A673 (cell line): ENCODE measurements around the gene MFSD2A. TPM values are rescaled to one million over a fixed set of nuclear protein-coding genes. Genes with fewer than 3 reads are reported as not detected.
"Not testable (repeated sequence)": the region's sequence is repeated elsewhere in the genome, so short reads cannot be mapped to it uniquely, and the experiment has no call there.

Experiments used
- BruUV-seq: library from RNA; stranded (reverse); fragments of 400-500 nt; replicated peaks from 2 replicates; lab custom pipeline; 2021; lab: Mats Ljungman, UMichigan
- CTCF ChIA-PET: fragments of 300-600 bp; sonication (Branson Sonifier 250); formaldehyde crosslinking; loops from one replicate; lab custom pipeline; 2022; ENCODE audit warnings: antibody characterized with exemption; lab: Charles Lee
- POLR2A ChIA-PET: fragments of 300-600 bp; sonication (Branson Sonifier 250); formaldehyde crosslinking; loops from one replicate; lab custom pipeline; 2022; ENCODE audit warnings: antibody characterized with exemption; ENCODE audit not compliant: low non-redundant PET; lab: Charles Lee
- DNase-seq: peaks from one replicate; pipeline ENCODE4 v3.0.0-alpha.2; 2015; ENCODE audit warnings: low spot score
- H3K27ac ChIP-seq: fragments of 200-600 bp; sonication (generic); 2 replicates; pipeline ENCODE4 v1.5.1; 2016; ENCODE audit warnings: mixed run types, low read depth, mild to moderate bottlenecking, mixed read lengths, antibody characterized with exemption, low read length; ENCODE audit not compliant: poor library complexity, severe bottlenecking
- H3K27me3 ChIP-seq: fragments of 200-600 bp; sonication (generic); replicated peaks from 2 replicates; pipeline ENCODE4 v1.6.1; 2017; ENCODE audit warnings: mixed run types, low read depth, mild to moderate bottlenecking, mixed read lengths, antibody characterized with exemption, low read length; ENCODE audit not compliant: insufficient read depth, poor library complexity
- H3K36me3 ChIP-seq: fragments of 200-600 bp; sonication (generic); 2 replicates; pipeline ENCODE4 v1.6.1; 2016; ENCODE audit warnings: mixed run types, mild to moderate bottlenecking, mixed read lengths, antibody characterized with exemption, low read length; ENCODE audit not compliant: insufficient read depth, poor library complexity, severe bottlenecking
- H3K4me1 ChIP-seq: fragments of 200-600 bp; sonication (generic); 2 replicates; pipeline ENCODE4 v1.6.1; 2017; ENCODE audit warnings: mixed run types, mild to moderate bottlenecking, mixed read lengths, antibody characterized with exemption, low read length; ENCODE audit not compliant: insufficient read depth, poor library complexity, severe bottlenecking
- H3K4me3 ChIP-seq: fragments of 200-600 bp; sonication (generic); 2 replicates; pipeline ENCODE4 v1.5.1; 2016; ENCODE audit warnings: low read depth, mixed run types, mild to moderate bottlenecking, mixed read lengths, low read length; ENCODE audit not compliant: poor library complexity, severe bottlenecking
- H3K9me3 ChIP-seq: fragments of 200-600 bp; sonication (generic); 2 replicates; pipeline ENCODE4 v1.6.1; 2016; ENCODE audit warnings: mixed run types, low read depth, mild to moderate bottlenecking, mixed read lengths, antibody characterized with exemption, low read length; ENCODE audit not compliant: poor library complexity, severe bottlenecking
- EZH2 ChIP-seq: fragments of 200-600 bp; sonication (generic); IDR thresholded peaks from 2 replicates; pipeline ENCODE4 v1.6.1; 2017; ENCODE audit warnings: borderline replicate concordance, low read depth, mild to moderate bottlenecking, mixed read lengths, antibody characterized with exemption, low read length; ENCODE audit not compliant: poor library complexity, severe bottlenecking
- intact Hi-C: fragments of 100-400 bp; cut with micrococcal nuclease; formaldehyde crosslinking; loops from one replicate; pipeline ENCODE4 v1.10.0; 2022; ENCODE audit not compliant: unreplicated experiment
- total RNA-seq: library from RNA; stranded (reverse); gene quantifications from 2 replicates; pipeline ENCODE4 v1.2.3, GENCODE V29; 2021
- TF ChIP-seq, protein P1 (sequence below): fragments of 300-800, 200-600 bp; sonication (generic); conservative IDR thresholded peaks from 2 replicates; pipeline ENCODE4 v1.5.1; 2017; ENCODE audit warnings: low read depth, mild to moderate bottlenecking, antibody characterized with exemption, low read length, moderate library complexity, mixed read lengths

MFSD2A gene
- total RNA-seq, 1 experiment from 2014 or later: 7.4 TPM

DNA sequence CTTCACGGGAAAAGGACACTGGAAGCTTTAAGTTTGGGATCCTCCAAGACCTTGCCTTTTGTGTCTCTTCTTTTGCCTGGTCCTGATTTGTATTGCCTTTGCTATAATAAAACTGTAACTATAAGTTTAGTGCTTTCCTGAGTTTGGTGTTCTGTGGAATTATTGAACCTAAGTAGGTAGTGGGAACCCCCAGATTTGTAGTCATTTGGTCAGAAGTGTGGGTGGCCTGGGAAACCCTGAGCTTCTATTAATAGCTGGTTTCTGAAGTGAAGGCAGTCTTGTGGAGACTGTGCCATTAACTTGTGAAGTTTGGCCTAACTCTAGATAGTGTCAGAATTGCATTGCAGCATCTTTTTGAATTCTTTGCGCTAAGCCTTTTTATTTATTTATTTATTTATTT, 46.4 kb upstream of the MFSD2A start:
- Histone ChIP-seq H3K4me1 (no peaks in the 10 kb centered on the region), H3K4me3 (no peak overlapping the region), H3K27me3 (no peaks in the 10 kb centered on the region), H3K27ac (no peak overlapping the region), H3K36me3 (no peaks in the 10 kb centered on the region), H3K9me3 (peaks cover 6% of the 10 kb centered on the region)
- CTCF ChIA-PET: no interaction called here
- intact Hi-C loops: no loop called here
- POLR2A ChIA-PET: no interaction called here
- TF ChIP-seq EZH2: no peak
- TF ChIP-seq, protein P1, sequence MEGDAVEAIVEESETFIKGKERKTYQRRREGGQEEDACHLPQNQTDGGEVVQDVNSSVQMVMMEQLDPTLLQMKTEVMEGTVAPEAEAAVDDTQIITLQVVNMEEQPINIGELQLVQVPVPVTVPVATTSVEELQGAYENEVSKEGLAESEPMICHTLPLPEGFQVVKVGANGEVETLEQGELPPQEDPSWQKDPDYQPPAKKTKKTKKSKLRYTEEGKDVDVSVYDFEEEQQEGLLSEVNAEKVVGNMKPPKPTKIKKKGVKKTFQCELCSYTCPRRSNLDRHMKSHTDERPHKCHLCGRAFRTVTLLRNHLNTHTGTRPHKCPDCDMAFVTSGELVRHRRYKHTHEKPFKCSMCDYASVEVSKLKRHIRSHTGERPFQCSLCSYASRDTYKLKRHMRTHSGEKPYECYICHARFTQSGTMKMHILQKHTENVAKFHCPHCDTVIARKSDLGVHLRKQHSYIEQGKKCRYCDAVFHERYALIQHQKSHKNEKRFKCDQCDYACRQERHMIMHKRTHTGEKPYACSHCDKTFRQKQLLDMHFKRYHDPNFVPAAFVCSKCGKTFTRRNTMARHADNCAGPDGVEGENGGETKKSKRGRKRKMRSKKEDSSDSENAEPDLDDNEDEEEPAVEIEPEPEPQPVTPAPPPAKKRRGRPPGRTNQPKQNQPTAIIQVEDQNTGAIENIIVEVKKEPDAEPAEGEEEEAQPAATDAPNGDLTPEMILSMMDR: no peak
- no peak for DNase-seq
- no TSS peak for BruUV-seq

GRCh38 chr1:39910263-39910662, 44.7 kb upstream of the MFSD2A start:
- no peaks in the 10 kb centered on the region for H3K27me3 ChIP-seq
- no peaks in the 10 kb centered on the region for H3K36me3 ChIP-seq
- POLR2A ChIA-PET: interaction anchor here (0.5 to 0.6 kb wide), 2 partner anchors 8 to 9 kb away, joined by 3 read pairs; no protein-coding TSS in a partner anchor
- intact Hi-C loops: no loop called here
- TF ChIP-seq EZH2: no peak
- TF ChIP-seq, protein P1: no peak
- BruUV-seq: no TSS peak
- no peak for DNase-seq
- H3K27ac ChIP-seq: no peak overlapping the region
- H3K9me3 ChIP-seq: peaks cover 6% of the 10 kb centered on the region
- H3K4me1 ChIP-seq: no peaks in the 10 kb centered on the region
- no peak overlapping the region for H3K4me3 ChIP-seq
- CTCF ChIA-PET: no interaction called here

DNA sequence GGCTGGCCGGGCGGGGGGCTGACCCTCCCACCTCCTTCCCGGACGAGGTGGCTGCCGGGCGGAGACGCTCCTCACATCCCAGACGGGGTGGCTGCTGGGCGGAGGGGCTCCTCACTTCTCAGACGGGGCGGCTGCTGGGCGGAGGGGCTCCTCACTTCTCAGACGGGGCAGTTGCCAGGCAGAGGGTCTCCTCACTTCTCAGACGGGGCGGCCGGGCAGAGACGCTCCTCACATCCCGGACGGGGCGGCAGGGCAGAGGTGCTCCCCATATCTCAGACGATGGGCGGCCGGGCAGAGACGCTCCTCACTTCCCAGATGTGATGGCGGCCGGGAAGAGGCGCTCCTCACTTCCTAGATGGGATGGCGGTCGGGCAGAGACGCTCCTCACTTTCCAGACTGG, 41.8 kb upstream of the MFSD2A start:
- POLR2A ChIA-PET, DNase-seq, H3K4me3 ChIP-seq, H3K9me3 ChIP-seq, H3K4me1 ChIP-seq, intact Hi-C loops, CTCF ChIA-PET, H3K27me3 ChIP-seq, H3K36me3 ChIP-seq, H3K27ac ChIP-seq, BruUV-seq: not testable (repeated sequence)

DNA sequence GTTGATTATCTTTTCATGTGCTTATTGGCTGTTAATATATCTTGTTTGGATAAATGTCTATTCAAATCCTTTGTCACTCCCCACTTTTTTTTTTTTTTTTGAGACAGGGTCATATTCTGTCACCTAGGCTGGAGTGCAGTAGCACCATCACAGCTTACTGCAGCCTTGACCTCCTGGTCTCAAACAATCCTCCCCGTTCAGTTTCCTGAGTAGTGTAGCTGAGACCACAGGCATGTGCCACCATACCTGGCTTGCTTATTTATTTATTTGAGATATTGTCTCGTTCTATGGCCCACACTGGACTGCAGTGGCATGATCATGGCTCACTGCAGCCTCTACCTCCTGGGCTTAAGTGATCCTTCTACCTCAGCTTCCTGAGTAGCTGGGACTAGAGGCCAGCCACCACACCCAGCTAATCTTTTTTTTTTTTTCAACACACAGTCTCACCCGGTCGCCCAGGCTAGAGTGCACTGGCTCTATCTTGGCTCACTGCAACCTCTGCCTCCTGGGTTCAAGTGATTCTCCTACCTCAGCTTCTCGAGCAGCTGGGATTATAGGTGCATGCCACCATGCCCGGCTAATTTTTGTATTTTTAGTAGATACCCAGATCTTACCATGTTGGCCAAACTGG, 39.3 kb upstream of the MFSD2A start:
- Histone ChIP-seq H3K9me3 (no peaks in the 10 kb centered on the region), H3K4me1 (no peaks in the 10 kb centered on the region), H3K27ac (no peak overlapping the region), H3K4me3 (no peak overlapping the region), H3K27me3 (no peaks in the 10 kb centered on the region), H3K36me3 (no peaks in the 10 kb centered on the region)
- intact Hi-C loops: no loop called here
- ChIA-PET CTCF (interaction anchor here (0.6 kb wide), 2 partner anchors 67 to 227 kb away, joined by 3 to 4 read pairs; no protein-coding TSS in a partner anchor), POLR2A (no interaction called here)
- BruUV-seq: no TSS peak
- no peak for DNase-seq
- TF ChIP-seq EZH2: no peak
- TF ChIP-seq, protein P1: no peak
